GM15510 (cell line): ENCODE results near the gene ELF2.

Source experiments
- POLR2A ChIP-seq: IDR thresholded peaks from 3 replicates; pipeline ENCODE4 v1.6.1; 2011; ENCODE audit warnings: borderline replicate concordance; ENCODE audit not compliant: insufficient read length; ENCODE audit errors: extremely low read depth

ELF2 gene

DNA sequence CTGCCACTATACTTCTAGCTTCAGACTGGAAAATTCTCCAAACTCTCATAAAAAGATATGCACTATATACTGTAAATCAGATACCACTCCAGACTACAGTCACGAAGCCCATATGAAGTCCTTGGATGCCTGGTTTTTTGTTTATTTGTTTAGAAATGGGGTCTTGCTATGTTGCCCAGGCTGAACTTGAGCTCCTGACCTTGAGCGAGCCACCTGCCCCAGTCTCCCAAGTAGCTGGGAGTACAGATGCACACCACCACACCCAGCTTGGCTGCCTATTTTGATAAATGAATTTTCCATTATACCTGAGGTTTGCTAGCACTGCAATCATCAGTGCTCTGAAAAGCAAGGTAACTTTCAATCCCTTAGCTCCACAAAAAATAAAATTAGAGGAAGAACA lies 53.1 kb downstream of the ELF2 start:
- TF ChIP-seq POLR2A, result no peak

DNA sequence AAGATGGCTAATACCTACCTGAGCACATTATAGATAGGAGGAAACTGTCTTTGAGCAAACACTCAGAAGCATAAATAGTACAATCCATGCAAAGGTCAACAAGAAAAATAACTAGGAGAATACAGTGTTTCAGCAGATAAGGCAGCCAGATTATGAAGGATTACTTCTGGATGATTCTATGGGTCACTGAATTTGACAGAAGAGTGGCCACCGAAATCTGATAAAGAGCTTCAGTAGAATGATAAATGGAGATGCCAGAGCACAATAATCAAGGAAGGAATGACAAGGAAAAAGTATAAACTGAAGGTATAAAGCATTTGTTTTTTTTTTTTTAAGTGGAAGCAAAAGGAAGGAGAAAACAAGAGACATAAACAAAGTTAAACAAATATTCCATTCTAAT lies 58.7 kb downstream of the ELF2 start:
- TF ChIP-seq POLR2A, result no peak

DNA sequence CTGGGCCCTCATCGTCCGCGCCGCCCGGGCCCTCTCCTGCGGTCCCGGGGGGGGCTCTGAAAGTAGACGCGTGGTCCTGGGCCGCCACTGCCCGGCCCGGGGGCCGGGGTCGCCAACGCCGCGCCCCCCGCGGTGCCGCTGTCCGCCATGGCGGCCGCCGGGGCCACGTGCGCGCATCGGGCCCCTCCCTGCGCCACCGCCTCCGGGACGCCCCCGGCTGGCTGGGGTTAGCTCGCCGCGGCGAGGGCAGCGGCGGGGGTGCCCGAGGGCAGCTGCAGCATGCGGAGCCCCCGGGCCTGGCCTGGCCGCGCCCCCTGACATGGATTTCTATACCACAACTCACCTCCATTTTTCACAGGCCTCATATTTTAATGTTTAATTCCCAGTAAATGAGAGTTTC lies 61.8 kb downstream of the ELF2 start:
- no peak for TF ChIP-seq POLR2A

DNA sequence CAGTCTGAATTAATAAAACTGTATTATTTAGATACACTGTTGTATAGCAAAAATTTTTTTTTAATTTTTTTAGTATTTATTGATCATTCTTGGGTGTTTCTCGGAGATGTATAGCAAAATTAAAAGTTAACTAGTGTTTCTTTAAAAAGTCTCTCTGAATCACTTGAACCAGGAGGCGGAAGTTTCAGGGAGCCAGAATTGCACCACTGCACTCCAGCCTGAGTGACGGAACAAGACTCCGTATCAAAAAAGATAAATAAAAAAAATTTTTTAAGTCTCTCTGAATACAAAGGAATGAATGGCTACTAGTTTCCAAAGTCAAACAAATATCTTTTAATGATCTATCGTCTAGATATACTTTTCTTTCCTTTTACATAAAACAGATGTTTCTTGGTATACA lies 64.4 kb downstream of the ELF2 start:
- TF ChIP-seq POLR2A, result no peak

DNA sequence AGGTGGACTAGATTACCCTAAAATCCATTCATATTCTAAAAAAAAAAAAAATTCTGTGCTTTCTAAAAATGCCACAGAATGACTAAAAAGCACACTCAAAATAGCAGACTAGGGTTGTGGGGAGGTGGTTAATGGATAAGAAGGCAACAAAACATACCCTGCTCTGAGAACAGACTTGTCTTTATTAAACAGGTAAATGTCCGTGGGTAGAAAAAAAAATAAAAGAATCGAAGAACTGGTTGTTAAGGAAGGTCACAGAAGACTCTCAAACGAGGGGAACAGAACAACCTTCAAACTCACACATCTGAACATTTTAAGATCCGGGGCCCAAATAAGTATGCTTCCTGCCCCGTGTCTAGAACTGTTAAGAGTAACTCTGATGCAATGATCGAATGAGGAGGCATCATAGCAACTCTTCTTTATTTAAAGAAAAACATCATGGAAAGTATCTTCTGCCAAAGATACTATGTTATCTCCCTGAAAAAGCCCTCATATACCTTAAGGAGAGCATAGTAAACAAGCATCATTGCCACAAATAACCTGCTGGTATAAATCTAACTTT lies 68.4 kb downstream of the ELF2 start:
- TF ChIP-seq POLR2A, result no peak

DNA sequence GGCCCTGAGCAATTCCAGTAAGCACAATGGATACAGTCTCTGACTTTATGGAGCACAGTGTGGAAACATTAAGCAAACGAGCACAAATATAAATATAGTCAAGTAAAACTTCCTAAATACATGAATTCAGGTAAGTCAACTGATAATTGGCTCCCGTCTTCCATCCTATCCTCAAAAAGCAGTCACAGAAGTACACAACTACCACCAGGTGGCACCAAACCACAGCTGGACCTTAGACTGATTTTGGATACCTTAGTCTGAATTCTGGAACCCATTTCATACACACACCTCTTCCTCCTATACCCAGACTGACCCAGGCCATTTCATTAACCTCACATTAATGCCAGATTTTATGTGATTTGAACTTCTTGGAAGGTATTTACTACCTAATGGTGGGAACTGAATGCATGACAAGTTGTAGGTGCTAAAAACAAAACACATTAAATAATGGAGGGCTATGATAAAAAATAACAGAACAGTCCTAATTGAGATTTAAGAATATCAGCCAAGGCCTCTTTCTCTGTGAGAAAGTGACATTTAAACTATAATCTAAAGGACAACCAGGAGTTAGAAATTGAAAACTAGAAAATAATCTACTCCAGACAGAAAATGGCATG lies 77.5 kb downstream of the ELF2 start:
- TF ChIP-seq POLR2A, result no peak

DNA sequence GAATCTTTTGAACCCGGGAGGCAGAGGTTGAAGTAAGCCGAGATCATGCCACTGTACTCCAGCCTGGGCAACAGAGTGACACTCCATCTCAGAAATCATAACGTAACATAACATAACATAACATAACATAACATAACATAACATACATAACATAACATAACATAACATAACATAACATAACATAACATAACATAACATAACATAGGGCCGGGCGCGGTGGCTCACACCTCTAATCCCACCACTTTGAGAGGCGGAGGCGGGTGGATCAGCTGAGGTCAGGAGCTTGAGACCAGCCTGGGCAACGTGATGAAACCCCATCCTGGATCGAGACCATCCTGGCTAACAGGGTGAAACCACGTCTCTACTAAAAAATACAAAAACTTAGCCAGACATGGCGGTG lies 84.7 kb downstream of the ELF2 start:
- TF ChIP-seq POLR2A, result no peak

DNA sequence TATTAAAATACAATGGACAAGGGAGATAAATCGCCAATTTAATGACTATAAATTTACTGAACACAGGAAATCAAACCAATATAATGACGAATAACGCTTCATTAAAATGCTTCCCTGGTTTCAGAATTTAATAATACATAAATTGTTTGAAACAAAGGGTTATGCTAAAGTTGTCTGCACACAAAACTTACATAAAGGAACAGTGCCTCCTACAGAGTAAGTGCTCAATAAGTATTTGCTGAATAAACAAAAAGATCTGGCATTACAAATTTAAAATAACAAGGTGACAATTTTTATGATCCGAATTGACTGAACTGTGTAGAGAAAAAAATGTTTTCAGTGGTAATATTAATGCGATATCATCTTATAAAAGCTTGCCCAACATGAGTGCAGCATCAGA lies 91.9 kb downstream of the ELF2 start:
- no peak for TF ChIP-seq POLR2A

DNA sequence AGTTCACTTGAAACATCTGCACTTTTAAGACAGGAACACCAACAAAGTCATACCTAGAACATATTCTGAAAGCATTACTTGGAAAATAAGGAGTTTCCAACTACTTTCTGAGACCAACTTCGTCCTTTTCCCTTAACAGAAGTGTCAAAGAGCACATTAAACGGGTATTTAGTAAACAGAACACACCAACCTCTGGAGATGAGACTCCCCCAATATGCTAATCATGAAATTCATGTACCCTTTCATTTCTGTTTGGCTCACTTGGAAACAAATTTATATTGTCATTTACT lies 92.3 kb downstream of the ELF2 start:
- no peak for TF ChIP-seq POLR2A

DNA sequence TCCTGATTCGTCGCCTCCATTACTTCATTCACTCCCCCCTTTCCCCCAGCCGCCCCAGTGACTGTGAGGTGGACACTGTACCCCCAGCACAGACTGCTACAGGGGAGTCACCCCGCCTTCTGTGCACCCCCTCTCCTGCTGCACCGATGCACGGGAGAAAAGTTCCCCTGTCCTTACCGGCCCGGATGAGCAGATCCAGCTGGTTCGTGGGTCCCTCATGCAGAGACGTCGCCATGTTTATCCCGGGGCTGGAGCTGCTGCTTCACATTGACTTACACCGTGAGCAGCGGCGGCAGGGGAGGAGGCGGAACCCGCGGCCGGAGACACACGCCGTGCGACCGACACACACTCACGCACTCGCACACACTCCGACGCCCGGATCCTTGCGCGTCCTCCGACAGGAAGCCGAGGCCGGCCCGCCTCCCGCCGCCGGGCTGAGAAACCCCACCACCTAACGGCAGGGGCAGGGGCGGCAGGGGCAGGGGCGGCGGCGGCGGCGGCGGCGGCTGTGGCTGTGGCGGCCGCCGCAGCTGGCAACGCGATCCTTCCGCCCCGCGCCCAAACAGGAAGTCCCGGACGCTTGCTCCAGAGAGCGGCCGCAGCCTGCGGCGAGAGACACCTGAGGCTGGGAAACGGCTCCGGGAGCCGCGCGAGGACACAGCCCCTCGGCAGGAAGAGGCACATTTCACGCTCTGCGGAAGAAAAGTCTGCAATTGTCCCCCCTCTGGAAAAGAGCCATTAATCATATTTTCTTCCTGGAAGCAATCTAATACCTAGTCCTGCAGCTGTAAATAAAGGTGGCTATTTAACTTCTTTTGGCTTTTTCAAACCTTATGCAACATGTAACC lies 92.8 kb downstream of the ELF2 start:
- TF ChIP-seq POLR2A, result peak; percentile 72

DNA sequence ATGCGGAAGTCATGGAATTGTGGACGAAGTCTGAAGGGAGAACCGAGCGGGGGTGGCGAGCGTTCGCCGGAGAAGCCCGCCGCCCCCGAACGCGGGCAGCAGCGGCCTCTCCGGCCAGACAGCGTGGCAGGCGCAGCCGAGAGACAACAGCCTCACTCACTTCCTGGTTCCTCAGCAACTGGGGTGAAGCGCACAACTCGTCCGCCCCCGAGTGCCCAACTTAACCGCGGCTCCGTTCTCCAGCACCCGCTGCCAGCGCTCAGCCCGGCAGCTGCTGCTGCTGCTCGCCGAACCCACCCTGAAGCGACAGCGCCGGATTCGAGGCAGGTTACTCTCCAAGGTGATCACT lies 93.4 kb downstream of the ELF2 start:
- no peak for TF ChIP-seq POLR2A

DNA sequence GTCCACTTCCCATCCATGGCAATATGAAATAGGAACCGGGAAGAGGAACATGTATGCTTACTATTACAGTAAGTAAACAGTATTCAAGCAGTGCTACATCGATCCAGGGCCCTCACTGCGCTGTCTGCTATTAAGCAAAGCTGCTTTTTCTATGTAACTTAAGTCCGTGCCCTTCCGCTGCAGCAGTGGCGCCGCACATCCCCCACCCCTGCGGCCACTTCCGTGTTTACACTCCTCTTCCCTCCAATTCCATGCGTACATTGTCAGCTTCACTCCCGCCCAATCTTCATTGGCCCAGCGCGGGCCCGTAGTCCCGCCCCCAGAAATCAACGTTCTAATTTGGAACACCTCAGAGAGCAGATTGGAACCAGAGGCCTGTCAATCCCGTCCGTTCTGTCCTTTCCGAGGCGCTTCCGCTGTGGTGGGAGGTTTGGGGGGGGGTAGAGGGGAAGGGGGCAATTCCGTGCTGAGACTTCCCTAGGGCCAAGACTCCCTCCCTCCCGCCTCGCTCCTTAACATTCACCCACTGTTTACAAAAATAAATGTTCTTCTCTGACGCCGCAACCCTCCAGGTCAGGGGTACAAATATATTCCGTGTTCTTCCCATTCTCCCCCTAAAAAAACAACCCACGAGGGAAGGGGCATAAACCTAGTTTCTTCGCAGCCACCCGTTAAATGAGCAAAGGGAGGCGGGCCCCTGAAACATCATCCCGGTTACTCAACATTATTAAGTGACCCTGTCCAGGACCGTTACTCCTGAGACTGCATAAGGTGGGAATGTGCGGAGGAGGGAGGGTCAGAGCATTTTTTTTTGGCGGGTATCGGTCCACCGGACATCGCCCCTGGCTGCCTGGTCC lies 94.0 kb downstream of the ELF2 start:
- TF ChIP-seq POLR2A, result peak; percentile 37

DNA sequence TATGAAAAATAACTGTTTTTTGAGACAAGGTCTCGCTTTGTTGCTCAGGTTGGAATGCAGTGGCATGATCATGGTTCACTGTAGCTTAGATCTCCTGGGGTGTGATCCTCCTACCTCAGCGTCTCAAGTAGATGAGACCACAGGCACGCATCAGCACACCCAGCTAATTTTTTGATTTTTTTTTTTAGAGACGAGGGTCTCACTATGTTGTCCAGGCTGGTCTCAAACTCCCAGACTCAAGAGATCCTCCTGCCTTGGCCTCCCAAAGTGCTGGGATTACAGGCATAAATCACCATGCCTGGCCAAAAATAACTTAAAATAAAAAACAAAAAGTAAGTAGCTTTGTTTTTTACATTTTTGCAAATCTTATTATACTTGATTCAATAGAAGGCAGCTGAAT lies 98.1 kb downstream of the ELF2 start:
- TF ChIP-seq POLR2A, result no peak

DNA sequence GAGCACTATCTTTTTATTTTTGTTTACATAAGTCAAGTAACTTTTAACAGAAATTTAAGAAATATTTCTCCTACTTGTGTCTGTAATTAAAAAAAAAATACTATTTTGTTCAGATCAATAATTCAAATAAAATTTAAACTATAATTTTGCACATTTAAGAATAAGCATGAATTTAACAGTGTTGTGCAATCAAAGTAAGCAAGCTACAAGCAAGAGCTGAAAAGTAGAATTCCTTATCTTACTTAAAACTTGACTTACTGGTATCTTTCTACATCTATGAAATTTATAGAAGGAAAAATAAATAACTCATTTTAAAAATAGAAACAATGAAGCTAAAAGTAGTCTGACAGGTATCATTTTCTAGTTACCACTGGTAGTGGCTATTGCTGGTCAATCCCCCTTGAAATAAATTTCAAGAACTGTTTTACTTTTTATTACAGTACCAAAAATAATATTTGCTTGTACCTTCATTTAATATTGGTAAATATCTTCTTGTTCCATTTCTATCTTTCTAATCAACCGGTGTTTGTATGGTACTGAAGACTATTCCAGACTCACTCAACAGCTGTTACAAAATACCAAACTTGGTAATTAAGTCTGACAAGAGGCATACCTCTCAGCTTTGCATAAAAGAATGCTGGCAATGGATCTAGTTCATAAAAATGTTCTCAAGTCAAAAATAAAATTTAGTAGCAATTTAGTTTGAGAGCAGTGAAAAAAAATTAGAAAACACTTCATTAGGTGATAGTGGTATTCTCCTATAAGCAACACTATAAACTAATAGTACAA lies 99.3 kb downstream of the ELF2 start:
- no peak for TF ChIP-seq POLR2A

DNA sequence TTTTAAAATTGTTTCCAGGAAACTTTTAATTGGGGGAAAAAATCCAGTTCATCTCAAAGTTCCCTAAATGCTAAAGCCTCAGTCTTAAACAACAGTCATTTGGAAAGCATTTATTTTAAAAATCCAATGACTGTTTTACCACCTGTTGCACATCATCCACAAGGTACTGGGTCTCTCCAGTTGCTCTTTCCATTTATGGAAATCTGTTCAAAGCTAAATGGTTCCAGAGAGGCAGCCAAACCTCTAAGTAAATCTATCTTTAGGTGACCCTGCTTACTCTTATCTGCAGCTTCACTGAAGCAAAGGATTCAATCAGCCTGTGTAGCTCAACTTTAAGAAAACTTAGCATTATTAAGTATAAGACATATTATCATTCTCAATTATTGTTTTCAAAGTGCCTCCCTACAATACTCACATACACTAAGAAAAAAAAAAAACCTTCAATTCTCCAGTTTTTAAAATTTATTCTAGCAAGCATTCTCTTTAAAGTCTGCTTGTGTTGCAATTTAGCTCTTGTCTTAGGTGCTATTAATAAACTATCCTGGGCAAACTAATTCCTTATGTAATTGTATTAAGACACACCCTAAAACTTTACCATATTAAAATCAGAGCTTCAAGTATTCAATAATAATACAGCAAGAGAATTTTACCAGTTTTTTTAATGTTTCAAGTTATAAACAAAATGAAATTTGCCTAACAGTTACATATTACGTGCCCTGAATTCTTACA lies 100.8 kb downstream of the ELF2 start:
- no peak for TF ChIP-seq POLR2A

DNA sequence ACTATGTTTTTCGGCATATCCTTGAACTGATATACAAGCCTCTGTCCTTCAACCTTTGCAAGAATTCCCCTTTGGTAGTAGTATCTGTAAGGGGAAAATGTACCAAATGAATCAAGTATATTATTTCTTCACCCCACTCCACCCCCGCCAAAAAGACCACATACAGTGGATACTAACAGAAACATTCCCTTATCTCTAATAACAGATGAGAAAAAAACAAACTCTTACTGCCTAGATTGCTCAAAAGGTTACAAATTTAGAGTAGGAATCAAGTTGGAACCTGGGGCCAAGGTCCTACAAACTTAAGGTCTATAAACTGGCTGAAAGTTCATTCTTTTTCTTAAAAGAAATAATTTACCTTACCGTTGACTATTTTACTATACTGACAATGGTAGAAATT lies 116.4 kb downstream of the ELF2 start:
- no peak for TF ChIP-seq POLR2A
